Choroid plexus epithelial cell (primary cell): ENCODE results near the gene RBM19.

Experiments
- DNase-seq: peaks from one replicate; pipeline ENCODE4 v3.0.0-alpha.2; 2010; ENCODE audit warnings: low read depth
- H3K4me3 ChIP-seq: 2 replicates; pipeline ENCODE4 v1.5.1; 2011; ENCODE audit warnings: low read depth, mild to moderate bottlenecking, control low read depth, low read length, moderate library complexity
- CTCF ChIP-seq: conservative IDR thresholded peaks from 2 replicates; pipeline ENCODE4 v1.5.1; 2011; ENCODE audit warnings: low read depth, mild to moderate bottlenecking, control low read depth, inconsistent platforms, low read length, moderate library complexity

The RBM19 gene

GRCh38 chr12:113841786-113842185 is 124.3 kb downstream of the RBM19 start:
- DNase-seq, result no peak
- H3K4me3 ChIP-seq, result no peak overlapping the region
- no peak for TF ChIP-seq CTCF

GRCh38 chr12:113840401-113841042 is 125.6 kb downstream of the RBM19 start:
- no peak for TF ChIP-seq CTCF
- DNase-seq, result no peak
- H3K4me3 ChIP-seq, result no peak overlapping the region

- no peak overlapping the region for H3K4me3 ChIP-seq
- no peak for TF ChIP-seq CTCF
- DNase-seq, result no peak
Observed at GRCh38 chr12:113838896-113839295, 127.2 kb downstream of the RBM19 start.

- no peak overlapping the region for H3K4me3 ChIP-seq
- DNase-seq, result no peak
- TF ChIP-seq CTCF, result peak; percentile 50
Observed at GRCh38 chr12:113837528-113838296, 128.4 kb downstream of the RBM19 start.

GRCh38 chr12:113837084-113837483 is 129.0 kb downstream of the RBM19 start:
- DNase-seq, result peak; percentile 21
- TF ChIP-seq CTCF, result no peak
- H3K4me3 ChIP-seq, result no peak overlapping the region

GRCh38 chr12:113835896-113836295 is 130.2 kb downstream of the RBM19 start:
- H3K4me3 ChIP-seq, result no peak overlapping the region
- TF ChIP-seq CTCF, result no peak
- DNase-seq, result no peak

- TF ChIP-seq CTCF, result no peak
- H3K4me3 ChIP-seq, result no peak overlapping the region
- DNase-seq, result no peak
Observed at GRCh38 chr12:113835433-113835832, 130.7 kb downstream of the RBM19 start.
